Activated naive CD8-positive, alpha-beta T cell treated with anti-CD3 and anti-CD28 coated beads, Interleukin-2, amount 50 U/mL, for 24 hours (primary cell): Measurements from ENCODE around the gene RUBCN.

ENCODE experiments used
- ATAC-seq: fragments of 150-1000 bp; cut with Tn5 transposase; one replicate; pipeline ENCODE4 v1.10.0; 2021
- DNase-seq: peaks from one replicate; pipeline ENCODE4 v3.0.0; 2021
- H3K27ac Mint-ChIP-seq: one replicate; pipeline ENCODE4 v1.8.0; 2021; ENCODE audit warnings: mild to moderate bottlenecking, mixed read lengths
- H3K27me3 Mint-ChIP-seq: one replicate; pipeline ENCODE4 v1.8.0; 2021; ENCODE audit warnings: mixed read lengths
- H3K36me3 Mint-ChIP-seq: one replicate; pipeline ENCODE4 v1.8.0; 2021; ENCODE audit warnings: low read depth, mixed read lengths
- H3K4me1 Mint-ChIP-seq: one replicate; pipeline ENCODE4 v1.8.0; 2021; ENCODE audit warnings: mixed read lengths
- H3K4me3 Mint-ChIP-seq: one replicate; pipeline ENCODE4 v1.8.0; 2021; ENCODE audit warnings: mild to moderate bottlenecking, moderate library complexity, mixed read lengths
- H3K9me3 Mint-ChIP-seq: one replicate; pipeline ENCODE4 v1.8.0; 2021; ENCODE audit warnings: mixed read lengths

The RUBCN gene

DNA sequence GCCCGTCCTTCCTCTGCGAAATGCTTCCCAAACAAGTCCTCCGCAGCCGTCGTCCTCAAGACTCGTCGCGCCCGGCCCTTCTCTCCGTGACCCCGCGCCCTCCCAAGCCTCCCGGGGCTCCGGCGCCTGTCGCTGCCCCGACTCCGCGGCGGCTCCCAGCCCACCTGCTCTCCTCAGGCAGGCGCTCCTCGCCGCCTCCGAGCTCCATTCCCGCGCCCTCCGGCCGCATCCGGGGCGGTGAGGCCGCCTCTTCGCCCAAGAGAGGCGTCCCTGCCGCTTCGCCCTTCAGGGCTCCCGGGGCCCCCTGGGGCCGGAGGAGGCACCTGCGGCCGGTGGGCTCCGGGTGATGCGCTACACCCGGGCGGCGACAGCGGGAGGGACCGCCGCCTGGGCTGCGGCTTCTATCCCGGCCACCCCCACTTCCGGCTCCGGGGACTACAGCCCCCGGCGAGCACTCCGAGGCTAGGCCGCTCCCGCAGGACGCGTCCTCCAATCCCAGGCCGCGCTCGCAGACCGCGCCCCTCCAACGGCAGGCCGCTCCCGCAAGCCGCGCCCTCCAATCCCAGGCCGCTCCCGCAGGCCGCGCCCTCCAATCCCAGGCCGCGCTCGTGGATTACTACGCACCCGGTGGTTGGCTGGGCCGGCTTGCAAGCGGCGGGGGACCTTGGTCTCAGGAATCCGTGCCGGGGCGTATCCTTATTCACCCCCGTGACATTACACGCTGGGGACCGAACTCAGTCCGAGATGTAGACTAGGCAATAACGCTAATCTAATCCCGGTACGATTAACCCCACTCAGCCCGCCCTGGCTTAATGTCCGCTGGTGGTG is at the start of gene RUBCN:
Gene RUBCN (minus strand): TSS at position 414 of the 828 bp plus-strand sequence. CDS start 185 bp downstream, at position 229.
- Mint-ChIP-seq H3K27ac (peak within 1 kb of the TSS; percentile 87), H3K27me3 (no peaks in the 10 kb centered on the region), H3K4me3 (peak within 1 kb of the TSS; percentile 92), H3K36me3 (peaks cover 6% of the 10 kb centered on the region), H3K4me1 (peaks cover 43% of the 10 kb centered on the region), H3K9me3 (no peaks in the 10 kb centered on the region)
- DNase-seq (peak; percentile 95), ATAC-seq (peak; percentile 97)

DNA sequence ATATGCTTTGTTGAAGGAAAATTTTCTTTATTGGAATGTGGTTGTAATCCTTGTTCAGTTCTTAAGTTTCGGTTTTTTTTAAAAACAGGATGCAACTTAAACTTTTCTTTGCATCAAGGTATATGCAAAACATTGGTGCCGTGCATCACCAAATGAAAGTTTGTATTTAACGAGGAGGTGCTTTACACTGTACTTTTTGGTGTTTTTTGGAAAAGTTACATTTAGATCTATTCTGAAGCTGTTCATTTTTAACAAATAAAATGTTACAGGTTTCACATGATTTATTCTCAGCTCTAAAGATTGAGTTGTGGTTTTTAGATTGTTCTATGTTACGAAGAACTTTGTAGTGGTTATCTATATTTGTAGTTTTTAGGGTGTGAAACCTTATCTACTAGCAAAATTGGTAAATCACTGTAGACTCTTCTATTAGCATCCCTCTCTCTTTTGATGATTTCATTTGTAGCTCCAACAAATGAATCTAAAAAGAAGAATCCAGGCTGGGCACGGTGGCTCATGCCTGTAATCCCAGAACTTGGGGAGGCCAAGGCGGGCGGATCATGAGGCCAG is 47.4 kb upstream of the RUBCN start:
- no peak for ATAC-seq
- peak overlapping the region; percentile 73 for H3K27ac Mint-ChIP-seq

DNA sequence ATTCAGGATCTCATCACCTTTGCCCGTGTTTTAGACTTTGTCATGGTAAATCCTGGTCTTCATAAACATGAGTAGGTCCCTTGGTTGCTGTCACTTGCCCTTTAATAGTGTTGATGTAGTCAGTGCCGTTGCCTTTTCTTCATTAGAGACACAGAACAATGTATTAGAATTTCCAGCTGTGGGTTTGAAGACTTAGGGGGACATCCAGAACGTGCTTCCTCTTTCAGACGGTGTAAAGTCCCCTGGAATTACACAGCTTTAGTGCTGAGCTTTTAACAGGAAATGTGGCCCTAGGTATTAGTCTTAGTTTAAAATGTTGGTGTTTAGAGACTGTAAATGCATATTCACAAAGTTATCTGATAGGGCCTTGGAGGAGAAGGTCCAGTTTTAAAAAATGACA is 45.5 kb upstream of the RUBCN start:
- peak; percentile 61 for ATAC-seq
- no peaks in the 10 kb centered on the region for H3K9me3 Mint-ChIP-seq
- DNase-seq: no peak
- H3K4me1 Mint-ChIP-seq: peaks cover 10% of the 10 kb centered on the region
- no peak overlapping the region for H3K4me3 Mint-ChIP-seq
- peaks cover 15% of the 10 kb centered on the region for H3K36me3 Mint-ChIP-seq
- H3K27ac Mint-ChIP-seq: peak overlapping the region; percentile 86
- H3K27me3 Mint-ChIP-seq: no peaks in the 10 kb centered on the region

More for the DNA sequence above, 47.4 kb upstream of the RUBCN start:
- no peaks in the 10 kb centered on the region for H3K27me3 Mint-ChIP-seq
- DNase-seq: no peak
- no peak overlapping the region for H3K4me3 Mint-ChIP-seq
- peaks cover 10% of the 10 kb centered on the region for H3K4me1 Mint-ChIP-seq
- H3K9me3 Mint-ChIP-seq: no peaks in the 10 kb centered on the region
- peaks cover 13% of the 10 kb centered on the region for H3K36me3 Mint-ChIP-seq

DNA sequence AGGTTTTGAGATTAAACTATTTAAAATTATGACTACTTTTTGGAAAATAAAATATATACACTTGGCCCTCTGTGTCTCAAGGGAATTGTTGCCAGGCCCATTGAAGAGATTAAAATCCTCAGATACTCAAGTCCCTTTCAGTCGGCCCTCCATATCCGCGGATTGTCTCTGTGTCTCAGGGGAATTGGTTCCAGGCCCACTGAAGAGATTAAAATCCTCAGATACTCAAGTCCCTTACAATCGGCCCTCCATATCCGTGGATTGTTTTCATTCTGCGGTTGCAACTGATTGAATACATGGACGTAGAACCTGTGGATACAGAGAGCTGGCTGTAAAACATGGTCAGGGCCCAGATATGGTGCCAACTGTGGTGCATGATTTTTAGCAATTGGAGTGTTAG is 38.6 kb upstream of the RUBCN start:
- Mint-ChIP-seq H3K36me3 (peaks cover 25% of the 10 kb centered on the region), H3K27me3 (no peaks in the 10 kb centered on the region)

DNA sequence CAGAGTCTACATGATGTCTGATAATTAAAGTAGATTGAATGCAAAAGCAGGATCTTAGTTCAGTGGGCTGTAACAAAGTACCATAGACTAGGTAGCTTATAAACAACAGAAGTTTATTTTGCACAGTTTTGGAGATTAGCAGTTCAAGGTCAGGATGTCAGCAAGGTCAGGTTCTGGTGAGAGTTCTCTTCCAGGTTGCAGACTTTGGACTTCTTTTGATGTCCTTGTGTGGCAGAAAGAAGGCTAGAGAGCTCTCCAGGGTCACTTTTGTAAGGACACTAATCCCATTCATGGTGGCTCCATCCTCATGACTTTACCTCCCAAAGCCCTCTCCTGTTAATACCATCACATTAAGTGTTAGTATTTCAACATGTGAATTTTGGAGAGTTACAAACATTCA is 25.1 kb upstream of the RUBCN start:
- H3K4me1 Mint-ChIP-seq: no peaks in the 10 kb centered on the region
- no peaks in the 10 kb centered on the region for H3K27me3 Mint-ChIP-seq
- ATAC-seq: no peak
- no peaks in the 10 kb centered on the region for H3K9me3 Mint-ChIP-seq
- H3K27ac Mint-ChIP-seq: no peak overlapping the region
- peaks cover 4% of the 10 kb centered on the region for H3K36me3 Mint-ChIP-seq
- DNase-seq: no peak
- no peak overlapping the region for H3K4me3 Mint-ChIP-seq

More for the DNA sequence above, 38.6 kb upstream of the RUBCN start:
- Mint-ChIP-seq H3K4me1 (no peaks in the 10 kb centered on the region), H3K27ac (no peak overlapping the region), H3K9me3 (no peaks in the 10 kb centered on the region), H3K4me3 (no peak overlapping the region)
- ATAC-seq: no peak
- DNase-seq: no peak

DNA sequence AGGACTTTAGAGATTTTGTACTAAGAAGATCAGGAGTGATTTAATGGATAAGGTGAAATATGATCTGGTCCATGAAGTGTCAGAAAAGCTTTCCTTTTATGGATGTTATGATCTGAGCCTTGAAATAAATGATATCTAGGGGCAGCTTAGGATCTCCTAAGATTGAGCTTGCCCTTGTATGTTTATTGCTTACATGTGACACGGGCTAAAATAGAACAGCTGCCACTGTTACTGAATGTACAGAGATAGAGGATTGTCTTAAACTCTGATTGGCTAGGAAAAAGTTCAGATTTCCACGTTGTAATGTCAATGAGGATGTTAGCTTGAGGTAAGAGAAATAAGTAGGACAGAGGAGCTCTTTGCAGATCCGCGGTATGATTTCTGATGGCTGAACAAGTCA is 21.8 kb upstream of the RUBCN start:
- Mint-ChIP-seq H3K9me3 (no peaks in the 10 kb centered on the region), H3K27me3 (no peaks in the 10 kb centered on the region), H3K4me1 (peaks cover 16% of the 10 kb centered on the region), H3K27ac (no peak overlapping the region), H3K4me3 (no peak overlapping the region), H3K36me3 (peaks cover 4% of the 10 kb centered on the region)
- ATAC-seq (no peak), DNase-seq (no peak)

DNA sequence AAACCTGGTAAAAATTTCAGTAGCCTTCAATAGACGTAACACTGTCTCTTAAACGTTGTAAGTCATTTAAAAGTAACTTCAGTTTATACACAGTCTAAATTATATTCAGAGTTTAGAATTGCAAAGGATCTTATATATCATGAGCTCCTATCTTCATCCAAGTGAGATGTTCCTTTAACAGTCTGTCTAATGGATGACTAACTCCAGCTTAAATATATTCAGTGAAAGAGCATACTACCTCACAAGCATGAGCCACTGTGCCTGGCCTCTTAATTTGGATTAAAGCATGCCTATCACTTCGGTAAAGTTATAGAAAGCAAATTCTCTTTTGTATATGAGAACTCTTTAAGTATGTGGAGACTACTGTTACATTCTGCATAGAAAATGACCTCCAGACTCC is 20.0 kb upstream of the RUBCN start:
- Mint-ChIP-seq H3K4me1 (peaks cover 30% of the 10 kb centered on the region), H3K27me3 (no peaks in the 10 kb centered on the region), H3K27ac (no peak overlapping the region), H3K36me3 (peaks cover 4% of the 10 kb centered on the region), H3K4me3 (no peak overlapping the region), H3K9me3 (no peaks in the 10 kb centered on the region)
- ATAC-seq: no peak
- no peak for DNase-seq

DNA sequence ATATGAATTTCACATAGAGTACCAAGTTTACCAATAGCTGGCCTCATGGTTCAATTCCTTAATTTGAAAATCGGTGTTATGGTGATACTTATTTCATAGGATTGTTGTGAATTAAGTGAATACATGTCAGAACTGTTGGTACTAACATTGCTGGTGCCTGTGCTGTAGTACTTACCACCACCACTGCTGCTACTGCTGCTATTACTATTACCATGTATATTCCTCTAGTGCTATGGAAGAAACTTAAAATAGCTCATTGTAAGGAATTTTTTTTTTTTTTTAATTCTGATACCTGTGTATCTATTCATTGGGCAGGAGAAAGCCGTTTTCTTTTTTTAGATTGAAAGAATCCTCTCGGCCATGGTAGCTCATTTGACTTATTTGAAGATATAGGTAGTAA is 16.6 kb upstream of the RUBCN start:
- Mint-ChIP-seq H3K4me3 (no peak overlapping the region), H3K27ac (no peak overlapping the region), H3K27me3 (no peaks in the 10 kb centered on the region), H3K4me1 (peaks cover 51% of the 10 kb centered on the region), H3K36me3 (peaks cover 4% of the 10 kb centered on the region), H3K9me3 (no peaks in the 10 kb centered on the region)
- ATAC-seq (no peak), DNase-seq (no peak)

DNA sequence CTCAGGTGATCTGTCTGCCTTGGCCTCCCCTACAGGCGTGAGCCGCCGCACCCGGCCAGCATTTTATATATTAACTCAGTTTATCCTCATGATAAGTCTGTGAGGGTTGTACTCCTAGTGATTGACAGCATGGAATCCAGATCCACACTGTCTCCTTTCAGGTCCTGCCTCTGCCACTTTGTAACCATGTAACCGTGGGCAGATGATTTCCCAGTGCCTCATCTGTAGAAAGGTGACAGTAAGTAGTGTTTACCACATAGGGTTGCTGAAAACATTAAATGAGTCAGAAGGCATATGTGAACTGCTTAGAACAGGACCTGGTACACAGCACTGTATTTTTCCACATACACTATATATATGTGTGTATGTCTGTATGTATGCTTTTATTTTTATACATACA is 15.4 kb upstream of the RUBCN start:
- H3K4me3 Mint-ChIP-seq: peak overlapping the region; percentile 77

DNA sequence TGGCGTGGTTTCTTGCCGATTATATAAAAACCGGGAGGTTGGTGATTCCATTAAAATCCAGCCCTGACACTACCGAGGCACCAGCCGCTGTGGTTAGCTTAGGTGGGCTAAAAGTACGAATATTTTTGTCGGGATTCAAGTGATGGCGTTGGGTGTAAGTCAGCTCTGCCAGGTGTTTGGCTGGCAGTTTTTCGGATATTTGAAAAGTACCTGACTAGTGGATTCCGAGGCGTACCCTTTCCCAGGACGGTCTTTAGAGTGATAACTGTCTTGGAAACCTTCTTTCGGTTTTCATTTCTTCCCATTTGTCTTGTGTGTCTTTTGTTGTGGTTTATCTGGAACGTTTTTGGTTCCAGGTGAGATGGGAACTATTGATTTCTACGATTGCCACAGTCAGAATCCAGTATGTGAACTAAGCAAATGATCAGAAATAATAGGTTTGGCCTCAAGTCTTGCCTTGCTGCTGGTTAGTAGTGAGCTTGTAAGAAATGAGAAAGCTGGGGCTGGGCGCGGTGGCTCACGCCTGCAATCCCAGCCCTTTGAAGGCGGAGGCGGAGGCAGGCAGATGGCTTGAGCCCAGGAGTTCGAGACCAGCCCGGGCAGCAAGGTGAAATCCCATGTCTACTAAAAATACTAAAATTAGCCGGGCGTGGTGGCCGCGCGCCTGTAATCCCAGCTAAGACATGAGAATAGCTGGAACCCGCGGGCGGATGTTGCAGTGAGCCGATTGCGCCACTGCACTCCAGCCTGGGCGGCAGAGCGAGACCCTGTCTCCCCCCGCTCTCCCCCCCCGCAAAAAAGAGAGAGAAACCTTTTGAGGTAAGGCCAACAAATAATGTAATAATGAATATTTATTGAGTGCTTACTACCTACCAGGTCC is 14.4 kb upstream of the RUBCN start:
- DNase-seq: peak; percentile 49
- no peak for ATAC-seq
- no peaks in the 10 kb centered on the region for H3K27me3 Mint-ChIP-seq
- peak overlapping the region; percentile 95 for H3K4me3 Mint-ChIP-seq
- peak overlapping the region; percentile 78 for H3K27ac Mint-ChIP-seq
- peaks cover 48% of the 10 kb centered on the region for H3K4me1 Mint-ChIP-seq
- no peaks in the 10 kb centered on the region for H3K9me3 Mint-ChIP-seq
- peaks cover under 1% of the 10 kb centered on the region for H3K36me3 Mint-ChIP-seq

More for the DNA sequence above, 15.4 kb upstream of the RUBCN start:
- H3K9me3 Mint-ChIP-seq: no peaks in the 10 kb centered on the region
- peaks cover 51% of the 10 kb centered on the region for H3K4me1 Mint-ChIP-seq
- ATAC-seq (peak; percentile 44), DNase-seq (no peak)
- peaks cover 4% of the 10 kb centered on the region for H3K36me3 Mint-ChIP-seq
- H3K27ac Mint-ChIP-seq: no peak overlapping the region
- no peaks in the 10 kb centered on the region for H3K27me3 Mint-ChIP-seq

DNA sequence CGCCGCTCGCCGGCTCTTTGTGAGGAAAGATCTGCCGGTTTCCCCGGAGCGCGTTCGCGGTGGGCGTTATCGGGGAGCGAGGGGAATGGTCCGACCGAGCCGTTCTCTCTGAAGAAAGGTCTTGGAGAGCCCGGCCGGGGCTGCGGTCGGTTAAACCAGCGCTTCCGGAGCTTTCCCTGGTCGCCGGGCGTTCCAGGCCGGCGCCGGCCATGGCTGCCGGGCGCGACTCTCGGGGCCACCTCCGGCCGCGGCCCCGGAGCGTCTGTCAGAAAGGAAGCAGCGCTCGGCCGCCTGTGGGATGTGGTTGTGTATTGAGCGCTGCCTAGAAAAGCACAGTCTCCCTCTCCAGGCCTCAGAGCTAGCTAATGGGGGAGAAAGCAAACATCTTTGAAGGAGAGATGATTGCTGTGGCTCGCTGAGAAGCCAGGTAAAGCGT is 13.7 kb upstream of the RUBCN start:
- Mint-ChIP-seq H3K4me1 (peaks cover 45% of the 10 kb centered on the region), H3K27me3 (no peaks in the 10 kb centered on the region), H3K9me3 (no peaks in the 10 kb centered on the region), H3K36me3 (no peaks in the 10 kb centered on the region), H3K27ac (peak overlapping the region; percentile 78), H3K4me3 (peak overlapping the region; percentile 95)
- ATAC-seq (peak; percentile 55), DNase-seq (peak; percentile 60)

DNA sequence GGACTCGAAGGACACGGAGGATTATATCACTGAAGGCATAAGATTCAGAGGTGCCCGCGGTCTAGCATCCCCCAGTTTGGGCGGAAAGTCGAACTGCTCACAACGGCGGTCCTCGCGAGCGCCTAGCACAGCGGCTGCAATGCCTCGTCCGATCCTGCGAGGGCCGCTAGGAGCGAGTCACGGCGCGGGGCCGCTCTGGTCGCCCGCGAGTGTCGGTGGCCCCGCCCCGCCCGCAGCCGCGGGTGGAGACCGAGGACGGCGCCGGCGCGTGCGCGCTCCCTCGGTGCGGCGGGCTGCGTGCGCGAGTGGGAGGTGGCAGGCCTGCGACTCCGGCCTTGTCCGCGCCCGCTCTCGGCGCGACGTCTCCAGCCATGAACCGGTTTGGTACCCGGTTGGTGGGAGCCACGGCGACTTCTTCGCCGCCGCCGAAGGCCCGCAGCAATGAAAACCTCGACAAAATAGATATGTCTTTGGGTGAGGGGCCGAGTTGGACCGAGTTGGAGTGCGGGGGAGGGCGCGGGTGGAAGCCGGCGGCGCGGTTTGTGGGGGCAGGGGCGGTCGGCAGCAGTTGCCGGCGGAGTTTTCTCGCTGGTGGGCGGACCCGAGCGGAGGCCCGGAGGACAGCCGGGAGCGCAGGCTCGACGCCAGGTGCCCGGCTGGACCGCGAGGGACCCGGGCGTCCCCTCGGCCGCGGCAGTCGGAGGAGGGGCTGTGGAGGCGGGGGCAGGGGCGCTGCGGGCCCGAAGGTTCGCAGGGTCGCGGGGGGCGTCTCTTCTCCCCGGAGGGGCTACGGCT is 13.1 kb upstream of the RUBCN start, which contains the start of gene FYTTD1:
Gene FYTTD1 (plus strand): TSS at position 283 of the 795 bp plus-strand sequence. CDS start 89 bp downstream, at position 372.
- ATAC-seq (peak; percentile 83), DNase-seq (peak; percentile 85)
- H3K27ac Mint-ChIP-seq: peak within 1 kb of the TSS; percentile 87
- no peaks in the 10 kb centered on the region for H3K27me3 Mint-ChIP-seq
- H3K4me3 Mint-ChIP-seq: peak within 1 kb of the TSS; percentile 95
- no peaks in the 10 kb centered on the region for H3K9me3 Mint-ChIP-seq
- H3K36me3 Mint-ChIP-seq: no peaks in the 10 kb centered on the region
- H3K4me1 Mint-ChIP-seq: peaks cover 42% of the 10 kb centered on the region

DNA sequence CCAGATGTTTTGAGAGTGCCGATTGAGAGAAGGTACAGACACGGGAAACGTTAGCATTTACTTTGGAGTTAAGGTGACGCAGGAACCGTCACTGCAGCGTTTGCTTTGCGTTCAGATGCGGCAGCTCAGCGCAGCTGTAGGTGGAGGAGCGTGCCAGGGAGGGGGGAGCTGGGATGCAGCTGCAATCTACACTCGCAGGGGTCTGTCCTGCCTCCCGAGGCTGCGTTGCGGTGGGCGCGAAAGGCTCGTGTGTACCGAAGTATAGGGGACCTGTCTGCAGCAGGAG is 12.6 kb upstream of the RUBCN start:
- H3K9me3 Mint-ChIP-seq: no peaks in the 10 kb centered on the region
- H3K36me3 Mint-ChIP-seq: no peaks in the 10 kb centered on the region
- peak overlapping the region; percentile 87 for H3K27ac Mint-ChIP-seq
- ATAC-seq: peak; percentile 56
- H3K4me1 Mint-ChIP-seq: peaks cover 39% of the 10 kb centered on the region
- DNase-seq: peak; percentile 54
- peak overlapping the region; percentile 86 for H3K4me3 Mint-ChIP-seq
- no peaks in the 10 kb centered on the region for H3K27me3 Mint-ChIP-seq
